Measurements from ENCODE around the gene ACSM6.
A peak's percentile ranks its signal among the peaks of the same experiment; 100 is the strongest.

Gene ACSM6

DNA sequence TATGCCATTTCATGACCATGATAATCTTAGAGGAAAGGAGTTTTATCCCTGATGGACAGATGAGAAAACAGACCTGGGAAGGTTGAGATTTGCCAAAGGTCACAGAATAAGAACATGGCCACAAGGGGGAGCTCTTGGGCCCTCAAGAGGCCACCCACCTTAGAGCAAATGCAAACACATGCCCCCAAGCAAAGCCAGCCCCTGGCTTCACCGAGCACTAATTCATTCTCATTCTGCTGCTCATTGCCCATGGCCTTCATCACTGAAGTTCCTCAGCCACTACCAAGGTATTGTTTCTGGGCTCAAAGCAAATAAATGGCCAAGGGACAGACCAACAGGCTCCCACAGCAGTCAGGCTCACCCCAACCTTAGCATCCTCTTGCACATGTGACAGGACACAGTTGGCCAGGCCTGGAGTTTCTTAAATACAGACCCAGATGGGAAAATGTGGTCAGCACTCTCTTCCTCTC lies 52.6 kb downstream of the ACSM6 start:
- peak; percentile 5 to 42 (median 24) for DNase-seq

DNA sequence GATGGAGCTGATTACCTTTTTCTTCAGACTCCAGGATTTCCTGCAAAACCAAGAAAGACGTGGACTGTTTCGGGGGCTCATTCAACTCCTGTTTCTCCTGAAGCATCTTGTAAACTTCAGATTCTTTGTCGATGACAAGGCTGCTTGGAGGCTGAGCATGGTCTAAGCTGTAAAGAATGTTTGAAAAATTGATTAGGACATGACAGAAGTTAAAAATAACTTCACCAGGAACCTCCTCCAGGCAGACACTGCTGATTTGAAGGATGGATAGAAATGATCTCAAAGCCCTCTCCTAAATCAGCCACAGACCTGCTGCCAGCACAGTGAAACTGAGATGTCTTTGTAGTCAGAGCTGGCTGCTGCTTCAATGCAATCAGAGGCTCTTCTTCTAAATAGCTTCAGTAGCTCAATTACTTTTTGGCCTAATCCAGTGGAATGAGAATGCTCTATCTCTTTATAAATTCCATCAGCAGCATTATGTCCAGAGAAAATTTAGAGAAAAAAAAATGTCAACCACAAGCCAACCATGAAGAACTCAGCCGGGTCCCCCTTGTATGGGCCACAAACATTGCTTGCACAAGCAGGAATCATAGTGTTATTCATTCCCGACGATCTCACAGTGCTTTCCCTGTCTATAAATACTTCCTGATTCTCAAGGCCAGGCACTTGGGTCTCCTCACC lies 53.3 kb downstream of the ACSM6 start:
- DNase-seq: no peak

DNA sequence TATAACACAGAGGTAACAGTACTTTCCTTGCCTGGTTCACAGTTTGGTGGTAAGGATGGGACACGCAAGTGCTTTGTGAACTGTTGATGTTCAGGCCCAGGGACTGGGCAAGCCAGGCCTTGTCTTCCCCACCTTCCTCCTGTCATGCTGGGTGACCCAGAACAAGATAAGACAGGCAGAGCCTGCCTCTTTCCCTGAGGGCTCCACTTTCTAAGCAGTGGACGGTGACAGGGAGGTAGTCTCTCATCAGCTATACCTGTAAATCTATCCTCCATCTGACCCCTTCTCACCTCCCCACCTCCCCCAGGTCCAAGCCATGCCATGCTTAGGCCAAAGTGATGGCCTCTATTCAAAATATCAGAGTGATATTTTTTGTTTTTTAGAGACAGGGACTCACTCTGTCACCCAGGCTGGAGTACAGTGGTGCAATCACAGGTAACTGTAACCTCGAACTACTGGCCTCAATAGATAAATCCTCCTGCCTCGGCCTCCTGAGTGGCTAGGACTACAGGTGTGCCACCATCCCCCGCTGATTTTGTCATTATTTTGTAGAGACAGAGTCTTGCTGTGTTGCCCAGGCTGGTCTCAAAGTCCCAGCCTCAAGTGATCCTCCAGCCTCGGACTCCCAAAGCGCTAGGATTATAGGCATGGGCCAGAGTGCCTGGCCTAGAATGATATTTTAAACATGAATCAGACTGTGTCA lies 54.0 kb downstream of the ACSM6 start:
- DNase-seq: no peak

DNA sequence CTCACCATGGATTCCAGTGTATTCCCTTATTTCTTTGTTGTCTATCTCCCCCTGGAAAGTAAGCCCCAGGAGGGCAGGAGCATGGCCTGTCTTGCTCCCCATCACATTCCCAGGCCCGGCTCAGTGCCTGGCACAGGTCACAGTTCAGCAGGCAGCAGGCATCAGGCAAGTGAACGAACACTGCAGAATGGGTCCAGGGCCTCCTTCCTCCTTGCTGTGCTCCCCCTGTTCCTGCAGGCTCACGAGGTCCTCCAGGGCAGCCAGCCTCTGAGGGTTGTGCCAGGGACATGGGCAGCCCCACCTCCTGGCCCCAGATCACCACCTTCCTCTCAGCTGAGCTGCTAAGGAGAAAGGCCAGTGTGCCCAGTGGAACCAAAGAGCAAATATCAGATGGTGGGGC lies 55.0 kb downstream of the ACSM6 start:
- no peak for DNase-seq

DNA sequence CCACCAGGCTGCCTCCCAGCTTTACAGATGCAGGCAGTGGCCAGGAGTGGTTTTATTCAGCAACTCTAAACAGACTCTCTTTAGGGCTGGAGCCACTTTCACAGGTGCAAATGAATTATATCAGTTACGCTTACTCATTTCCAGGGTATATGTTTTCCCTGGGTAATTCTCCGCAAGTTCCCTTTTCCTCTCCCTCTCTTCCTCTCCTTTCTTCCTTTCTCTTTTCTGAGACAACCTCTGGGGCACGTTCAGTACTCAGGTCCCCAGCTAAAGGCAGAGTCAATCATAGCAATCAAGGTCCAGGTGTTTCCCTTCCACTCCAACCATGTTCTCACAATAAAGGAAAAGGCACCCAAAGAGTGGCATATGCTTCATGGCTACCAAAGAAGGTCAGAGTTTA lies 55.4 kb downstream of the ACSM6 start:
- DNase-seq: no peak

DNA sequence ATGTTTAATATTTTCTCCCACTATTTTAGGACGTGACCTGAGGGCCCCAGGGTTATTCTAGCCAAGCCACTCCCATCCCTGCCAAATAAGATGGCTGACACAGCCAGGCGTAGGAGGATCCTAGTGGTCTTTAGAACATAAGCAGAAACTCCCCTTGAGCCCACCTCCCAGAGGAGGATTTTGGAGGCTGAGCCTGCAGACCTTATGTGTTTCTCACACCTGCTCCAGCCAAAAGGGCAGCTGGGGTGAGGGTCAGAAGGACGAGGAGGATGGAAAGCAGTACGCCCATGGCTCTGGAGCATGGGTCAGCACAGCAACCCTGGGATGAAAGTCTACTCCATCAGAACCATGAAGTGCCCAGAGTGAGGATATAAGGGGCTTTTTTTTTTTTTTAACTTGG lies 56.8 kb downstream of the ACSM6 start:
- no peak for DNase-seq

- no peak for DNase-seq
Observed at GRCh38 chr10:95253007-95253406, 59.0 kb downstream of the ACSM6 start.

- DNase-seq: no peak
Observed at GRCh38 chr10:95253686-95254085, 59.6 kb downstream of the ACSM6 start.

DNA sequence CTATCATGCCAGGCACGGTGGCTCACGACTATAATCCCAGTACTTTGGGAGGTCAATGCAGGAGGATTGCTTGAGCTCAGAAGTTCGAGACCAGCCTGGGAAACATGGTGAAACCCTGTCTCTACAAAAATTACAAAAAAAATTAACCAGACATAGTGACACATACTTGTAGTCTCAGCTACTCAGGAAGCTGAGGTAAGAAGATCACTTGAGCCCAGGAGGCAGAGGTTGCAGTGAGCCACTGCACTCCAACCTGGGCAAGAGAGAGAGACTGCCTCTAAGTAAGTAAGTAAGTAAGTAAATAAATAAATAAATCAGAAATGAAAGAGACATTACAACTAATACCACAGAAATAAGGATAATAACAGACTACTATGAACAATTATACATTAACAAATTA lies 60.6 kb downstream of the ACSM6 start:
- DNase-seq: no peak

DNA sequence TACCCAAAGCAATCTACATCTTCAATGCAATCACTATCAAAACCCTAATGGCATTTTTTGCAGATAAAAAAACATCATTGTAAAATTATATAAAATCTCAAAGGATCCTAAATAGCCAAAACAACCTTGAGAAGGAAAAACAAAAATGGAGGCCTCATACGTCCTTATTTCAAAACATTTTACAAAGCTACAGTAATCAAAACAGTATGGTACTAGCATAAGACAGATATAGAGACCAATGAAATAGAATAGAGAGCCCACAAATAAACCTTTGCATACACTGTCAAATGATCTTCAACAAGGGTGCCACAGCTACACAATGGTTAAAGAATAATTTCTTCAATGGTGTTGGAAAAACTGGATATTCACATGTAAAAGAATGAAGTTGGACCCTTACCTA lies 62.2 kb downstream of the ACSM6 start:
- no peak for DNase-seq

GRCh38 chr10:95257849-95258248 lies 63.8 kb downstream of the ACSM6 start:
- no peak for DNase-seq

- DNase-seq: no peak
Observed at GRCh38 chr10:95260397-95260881, 66.4 kb downstream of the ACSM6 start.

DNA sequence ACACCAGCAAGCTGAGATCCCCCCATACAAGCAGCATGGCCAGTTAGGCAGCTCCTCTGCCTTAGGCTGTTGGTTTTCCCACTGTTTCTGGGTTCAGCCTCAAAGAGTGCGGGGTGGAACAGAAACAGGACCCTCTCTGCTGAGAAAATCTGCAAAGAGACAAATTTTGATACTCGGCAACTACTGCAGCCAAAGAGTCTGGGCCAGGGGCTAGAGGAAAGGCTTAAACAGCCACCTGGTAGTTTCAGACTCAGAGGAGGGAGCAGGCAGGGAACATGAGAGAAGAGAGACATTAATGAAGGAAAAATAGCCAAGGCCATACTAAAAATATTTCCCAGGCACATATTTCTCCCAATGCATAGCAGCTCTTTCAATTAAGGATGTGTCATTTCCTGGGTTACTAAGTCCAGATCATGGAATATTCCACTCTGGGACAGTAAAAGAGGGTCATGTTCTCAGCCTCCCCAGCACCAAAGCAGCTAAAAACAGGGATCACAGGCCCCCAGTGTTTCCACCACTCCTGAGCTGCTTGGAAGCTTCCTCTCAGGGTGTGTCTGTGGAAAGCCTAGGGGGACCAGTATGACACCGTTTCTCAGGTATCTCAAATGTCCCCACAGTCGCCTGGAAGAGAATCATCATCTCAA lies 67.0 kb downstream of the ACSM6 start:
- no peak for DNase-seq

GRCh38 chr10:95261926-95262325 lies 67.9 kb downstream of the ACSM6 start:
- no peak for DNase-seq

GRCh38 chr10:95262763-95263518 lies 68.9 kb downstream of the ACSM6 start:
- no peak for DNase-seq

DNA sequence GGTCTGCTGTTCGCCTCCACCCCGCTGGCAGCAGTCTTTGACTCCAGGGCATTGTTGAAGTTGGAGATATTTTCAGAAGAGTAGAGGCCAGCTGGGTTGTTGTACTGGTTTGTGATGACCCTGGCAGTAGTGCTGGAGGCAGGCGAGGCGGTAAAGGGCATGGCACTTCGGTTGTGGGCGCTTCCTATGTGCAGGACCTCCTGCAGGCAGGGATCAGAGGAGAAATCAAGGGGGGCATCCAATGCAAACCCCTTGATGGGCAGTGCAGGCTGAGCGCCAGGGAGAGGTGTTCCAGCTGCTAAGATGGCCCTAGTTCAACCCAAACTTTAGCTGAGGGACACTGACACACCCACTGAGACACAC lies 69.8 kb downstream of the ACSM6 start:
- no peak for DNase-seq

DNA sequence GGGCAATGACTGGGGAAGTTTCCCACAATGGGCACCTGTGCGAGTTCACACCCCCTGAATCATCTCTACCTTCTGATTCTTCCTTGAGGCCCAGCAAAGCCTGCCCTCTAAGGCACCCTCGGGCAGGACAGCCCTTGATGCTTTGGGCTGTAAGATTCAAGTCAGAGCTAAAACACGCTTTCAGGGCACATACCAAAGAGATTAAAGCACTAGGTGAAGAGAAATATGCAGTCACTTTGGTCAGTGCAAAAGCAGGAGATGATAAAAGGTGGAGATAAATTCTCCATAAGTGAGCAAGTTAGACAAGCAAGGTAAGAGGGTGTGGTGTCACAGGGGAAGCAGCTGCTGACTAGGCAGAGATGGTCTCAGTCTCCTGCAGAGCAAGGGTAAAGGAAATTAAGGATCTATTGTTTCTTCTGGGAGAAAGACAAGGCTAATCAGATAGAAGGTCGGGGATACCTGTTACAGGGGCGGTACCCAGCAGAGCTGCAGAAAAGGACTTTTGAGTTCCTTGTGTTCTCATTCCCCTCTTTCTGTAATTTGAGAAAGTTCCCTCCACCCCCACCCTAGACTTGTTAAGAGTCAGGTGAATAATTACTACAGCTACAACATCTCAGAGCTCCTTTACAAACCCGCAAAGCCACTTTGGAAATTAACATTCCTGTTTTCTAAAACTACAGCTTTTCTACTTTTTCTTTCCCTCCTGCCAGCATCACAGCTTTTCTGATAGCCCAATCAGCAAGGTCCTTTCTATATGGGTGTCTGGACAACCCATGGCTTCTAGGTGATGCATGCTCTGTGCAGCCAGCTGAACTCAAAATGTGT lies 70.4 kb downstream of the ACSM6 start:
- no peak for DNase-seq

DNA sequence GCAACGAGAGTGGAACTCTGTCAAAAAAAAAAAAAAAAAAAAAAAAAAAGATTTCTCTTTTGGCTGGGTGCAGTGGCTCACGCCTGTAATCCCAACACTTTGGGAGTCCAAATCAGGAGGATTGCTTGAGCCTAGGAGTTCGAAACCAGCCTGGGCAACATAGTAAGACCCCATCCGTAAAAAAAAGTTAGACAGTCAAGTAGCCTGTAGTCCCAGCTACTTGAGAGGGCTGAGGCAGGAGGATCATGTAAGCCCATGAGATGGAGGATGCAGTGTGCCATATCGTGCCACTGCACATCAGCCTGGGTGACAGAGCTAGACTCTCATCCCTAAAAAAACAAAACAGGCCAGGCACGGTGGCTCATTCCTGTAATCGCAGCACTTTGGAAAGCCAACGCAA lies 71.5 kb downstream of the ACSM6 start:
- no peak for DNase-seq

DNA sequence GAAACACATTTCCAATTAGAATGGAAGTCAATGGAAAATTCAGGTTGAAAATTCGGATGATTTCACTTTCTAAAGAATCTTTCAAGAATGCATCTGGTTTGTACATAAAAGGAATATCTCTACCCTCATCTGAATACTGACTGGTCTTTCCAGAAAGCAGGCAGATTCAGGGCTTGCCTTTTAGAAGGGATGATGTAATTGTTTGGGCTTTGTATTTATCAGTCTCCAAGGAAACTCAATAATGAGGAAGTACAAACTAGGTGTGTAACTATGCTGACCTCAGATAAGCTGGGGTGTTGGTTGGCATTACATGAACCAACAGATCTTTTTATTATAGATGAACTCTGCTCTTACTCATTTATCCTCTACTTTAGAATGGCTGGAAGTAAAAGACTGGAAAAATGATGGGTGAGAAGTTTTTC lies 72.6 kb downstream of the ACSM6 start:
- no peak for DNase-seq

DNA sequence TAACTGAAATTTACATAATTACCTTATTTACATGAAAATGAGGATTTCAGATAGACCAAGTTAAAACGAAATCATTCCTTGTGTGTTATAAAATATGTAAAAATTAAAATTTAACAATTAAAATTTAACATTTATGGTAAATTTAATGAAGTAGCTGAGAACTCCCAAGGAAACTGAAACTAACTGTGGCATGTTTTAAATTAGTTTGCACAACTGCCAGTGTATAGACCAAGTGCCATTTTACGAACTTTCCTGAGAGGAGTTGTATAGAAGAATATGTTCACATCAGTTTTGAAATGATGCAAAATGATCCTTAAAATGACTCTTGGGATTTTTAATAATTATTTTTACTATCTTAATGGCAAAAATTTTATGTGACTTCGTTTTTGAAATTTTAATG lies 73.2 kb downstream of the ACSM6 start:
- DNase-seq: no peak

DNA sequence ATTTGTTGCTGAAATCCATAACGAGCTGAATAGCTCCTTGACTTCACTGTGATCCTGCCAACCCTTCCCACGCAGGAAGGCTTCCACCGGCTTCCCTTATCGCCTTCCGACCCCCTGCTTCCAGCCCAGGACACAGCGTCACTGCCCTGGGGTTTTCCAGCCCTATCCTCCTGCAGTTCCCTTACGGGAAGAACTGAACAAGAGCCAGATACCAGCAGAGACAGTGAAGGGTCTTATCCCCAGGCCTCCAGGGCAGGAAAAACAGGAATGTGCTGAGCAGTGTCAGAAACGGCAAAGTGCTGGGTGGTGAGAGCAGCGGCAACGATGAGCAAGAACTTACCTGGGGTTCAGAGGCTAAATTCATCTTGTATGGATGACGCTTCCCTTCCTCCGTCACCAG lies 74.4 kb downstream of the ACSM6 start:
- no peak for DNase-seq
